Measurements from ENCODE around the gene RGS4. TPM values are rescaled to one million over a fixed set of nuclear protein-coding genes. Genes with fewer than 3 reads are reported as not detected.

Gene RGS4
- total RNA-seq, 1 experiment from 2014 or later: not detected

DNA sequence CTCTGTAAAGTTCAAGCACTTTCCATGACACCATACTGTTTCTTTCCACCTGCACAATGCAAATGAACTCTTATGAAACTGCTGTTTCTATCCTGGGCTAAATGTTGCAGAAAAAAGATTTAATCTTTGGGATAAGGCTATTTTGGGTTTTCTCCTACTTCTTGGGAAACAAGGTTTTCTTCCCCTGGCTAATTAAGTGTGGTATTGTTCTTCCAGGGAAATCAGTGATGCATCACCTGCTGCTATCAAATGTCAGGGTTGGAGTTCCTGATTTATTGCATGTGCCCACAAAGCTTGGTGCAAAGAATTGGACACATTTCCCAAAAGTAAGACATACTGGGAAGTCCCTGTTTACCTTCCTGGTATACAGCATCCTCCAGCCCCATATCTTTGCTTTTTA, 6.0 kb upstream of the RGS4 start:
- no peak overlapping the region for H4K8ac ChIP-seq (replicated peaks; ENCODE audit: insufficient read length, low read depth, low read length)
- H3K27me3 ChIP-seq (ENCODE audit: insufficient read depth, low read length): no peaks in the 10 kb centered on the region
- H3T11ph ChIP-seq (ENCODE audit: low read length): no peak overlapping the region
- Mint-ChIP-seq H3K27me3 (ENCODE audit: low read depth) (peaks cover 2% of the 10 kb centered on the region; the same call in 1 of the 2 replicates), H3K36me3 (ENCODE audit: insufficient read depth in 1 of 3, low read depth in 3 of 3) (no peaks in the 10 kb centered on the region), H3K9me3 (no peaks in the 10 kb centered on the region), H3K4me1 (peaks cover 15% of the 10 kb centered on the region in 2 experiments), H3K4me3 (no peak overlapping the region), H3K27ac (no peak overlapping the region)
- no peaks in the 10 kb centered on the region for H3K23me2 ChIP-seq (ENCODE audit: insufficient read length, low read depth, low read length, poor library complexity, severe bottlenecking)
- no peak overlapping the region for H3K4ac ChIP-seq (ENCODE audit: low read depth, low read length)
- H3K14ac ChIP-seq (ENCODE audit: insufficient read depth, low read length): no peak overlapping the region
- H3K79me2 ChIP-seq (ENCODE audit: insufficient read depth, low read length): no peaks in the 10 kb centered on the region
- DNase-seq: no peak
- H3K9me3 ChIP-seq (ENCODE audit: control insufficient read depth, low read depth, low read length): no peaks in the 10 kb centered on the region
- H3K23ac ChIP-seq (ENCODE audit: insufficient read length, low read depth, low read length): no peak overlapping the region
- H3K4me2 ChIP-seq (ENCODE audit: insufficient read depth, insufficient read length, low read length): no peak overlapping the region
- H4K20me1 ChIP-seq (ENCODE audit: control insufficient read depth, insufficient read depth, insufficient read length): no peaks in the 10 kb centered on the region
- no peak overlapping the region for H4K5ac ChIP-seq (ENCODE audit: insufficient read length, low read depth, low read length)
- no peak overlapping the region for H2BK12ac ChIP-seq (ENCODE audit: insufficient read length, low read depth, low read length)
- H2AK5ac ChIP-seq (ENCODE audit: insufficient read length, low read length): no peak overlapping the region
- peaks cover 6% of the 10 kb centered on the region; the same call in 1 of the 2 replicates for H3K4me1 ChIP-seq (ENCODE audit: insufficient read depth, low read length)
- H3K56ac ChIP-seq (ENCODE audit: insufficient read length, low read depth, low read length): no peak overlapping the region
- H2BK15ac ChIP-seq (ENCODE audit: low read depth, low read length): no peak overlapping the region
- TF ChIP-seq, protein P1, sequence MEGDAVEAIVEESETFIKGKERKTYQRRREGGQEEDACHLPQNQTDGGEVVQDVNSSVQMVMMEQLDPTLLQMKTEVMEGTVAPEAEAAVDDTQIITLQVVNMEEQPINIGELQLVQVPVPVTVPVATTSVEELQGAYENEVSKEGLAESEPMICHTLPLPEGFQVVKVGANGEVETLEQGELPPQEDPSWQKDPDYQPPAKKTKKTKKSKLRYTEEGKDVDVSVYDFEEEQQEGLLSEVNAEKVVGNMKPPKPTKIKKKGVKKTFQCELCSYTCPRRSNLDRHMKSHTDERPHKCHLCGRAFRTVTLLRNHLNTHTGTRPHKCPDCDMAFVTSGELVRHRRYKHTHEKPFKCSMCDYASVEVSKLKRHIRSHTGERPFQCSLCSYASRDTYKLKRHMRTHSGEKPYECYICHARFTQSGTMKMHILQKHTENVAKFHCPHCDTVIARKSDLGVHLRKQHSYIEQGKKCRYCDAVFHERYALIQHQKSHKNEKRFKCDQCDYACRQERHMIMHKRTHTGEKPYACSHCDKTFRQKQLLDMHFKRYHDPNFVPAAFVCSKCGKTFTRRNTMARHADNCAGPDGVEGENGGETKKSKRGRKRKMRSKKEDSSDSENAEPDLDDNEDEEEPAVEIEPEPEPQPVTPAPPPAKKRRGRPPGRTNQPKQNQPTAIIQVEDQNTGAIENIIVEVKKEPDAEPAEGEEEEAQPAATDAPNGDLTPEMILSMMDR (conservative IDR thresholded peaks at IDR 0.05): no peak
- no peak overlapping the region for H2AFZ ChIP-seq (ENCODE audit: low read length)
- H3K18ac ChIP-seq (ENCODE audit: insufficient read length, low read depth, low read length): no peak overlapping the region
- no peak overlapping the region for H3K9ac ChIP-seq (ENCODE audit: extremely low read depth, insufficient read length, low read length)
- H2BK120ac ChIP-seq (ENCODE audit: low read depth, low read length, poor library complexity, severe bottlenecking): no peak overlapping the region
- H3K27ac ChIP-seq (ENCODE audit: insufficient read length, low read depth, low read length): no peak overlapping the region
- no peak overlapping the region for H4K91ac ChIP-seq (ENCODE audit: insufficient read length, low read depth, low read length)
- H3K79me1 ChIP-seq (ENCODE audit: insufficient read depth, low read depth, low read length, poor library complexity, severe bottlenecking): no peaks in the 10 kb centered on the region
- no peak overlapping the region for H2BK5ac ChIP-seq (ENCODE audit: insufficient read length, low read length)
- H2BK20ac ChIP-seq (ENCODE audit: low read depth, low read length, poor library complexity, severe bottlenecking): no peak overlapping the region
